GM12878 (cell line): Measurements from ENCODE around the gene MMD. TPM values are rescaled to one million over a fixed set of nuclear protein-coding genes. Genes with fewer than 3 reads are reported as not detected.

ENCODE experiments used
- ATAC-seq: fragments of 200-7000 bp; cut with Tn5 transposase; 3 replicates; pipeline ENCODE4 v1.9.1; 2020; ENCODE audit warnings: mild to moderate bottlenecking, moderate library complexity
- BruUV-seq: library from RNA; stranded (reverse); fragments of 400-500 nt; replicated peaks from 2 replicates; lab custom pipeline; 2021; lab: Mats Ljungman, UMichigan
- CTCF ChIA-PET: fragments of 300-600 bp; sonication (Branson Sonifier 250); formaldehyde crosslinking; extraction: SDS; loops from one replicate; lab custom pipeline; 2021; ENCODE audit warnings: inconsistent platforms; lab: Yijun Ruan, JAX
- POLR2A ChIA-PET: fragments of 350-600 bp; formaldehyde crosslinking; extraction: SDS; loops from one replicate; lab custom pipeline; 2021; ENCODE audit warnings: inconsistent platforms; lab: Charles Lee
- RAD21 ChIA-PET: fragments of 300-600 bp; sonication (Branson Sonifier 250); formaldehyde crosslinking; loops from one replicate; lab custom pipeline; 2023; ENCODE audit warnings: antibody characterized with exemption; ENCODE audit not compliant: unreplicated experiment; lab: Charles Lee
- SMC1A ChIA-PET: fragments of 300-600 bp; sonication (Branson Sonifier 250); formaldehyde crosslinking; loops from one replicate; lab custom pipeline; 2023; ENCODE audit not compliant: unreplicated experiment, uncharacterized antibody; lab: Charles Lee
- DNase-seq: peaks from one replicate; pipeline ENCODE4 v3.0.0-alpha.2; 2011; ENCODE audit warnings: low read depth, low spot score
- FAIRE-seq: peaks from 3 replicates; lab custom pipeline; 2011; peaks lifted over from hg19 to GRCh38; lab: Jason Lieb, UNC
- H2AFZ ChIP-seq: 2 replicates; pipeline ENCODE4 v1.6.0; 2011; ENCODE audit warnings: low read depth, low read length, control low read depth; ENCODE audit not compliant: control insufficient read depth
- H3K27ac ChIP-seq: 2 replicates; pipeline ENCODE4 v1.5.1; 2011; ENCODE audit warnings: control low read depth; ENCODE audit not compliant: control insufficient read depth, insufficient read depth
- H3K27me3 ChIP-seq, 2 experiments: replicated peaks in 1 of 2; 2 replicates each; pipeline versions ENCODE4 v1.6.0 to v1.6.1; 2011; ENCODE audit warnings: low read length in 1 of 2; ENCODE audit not compliant: control insufficient read depth in 2 of 2, insufficient read depth in 2 of 2
- H3K36me3 ChIP-seq, 2 experiments: 2 replicates each; pipeline ENCODE4 v1.5.1; 2011; ENCODE audit warnings: low read length in 1 of 2; ENCODE audit not compliant: control insufficient read depth in 2 of 2, insufficient read depth in 2 of 2
- H3K4me1 ChIP-seq: 2 replicates; pipeline ENCODE4 v1.6.1; 2011; ENCODE audit warnings: mild to moderate bottlenecking, low read length, moderate library complexity, mixed read lengths; ENCODE audit not compliant: control insufficient read depth, insufficient read depth
- H3K4me2 ChIP-seq: 2 replicates; pipeline ENCODE4 v1.6.0; 2011; ENCODE audit warnings: control low read depth; ENCODE audit not compliant: control insufficient read depth, insufficient read depth
- H3K4me3 ChIP-seq: fragments of 200-600 bp; sonication (generic); 2 replicates; pipeline ENCODE4 v1.5.1; 2016
- H3K79me2 ChIP-seq: 2 replicates; pipeline ENCODE4 v1.6.0; 2011; ENCODE audit warnings: low read length; ENCODE audit not compliant: control insufficient read depth, insufficient read depth
- H3K9ac ChIP-seq: 2 replicates; pipeline ENCODE4 v1.8.0; 2011; ENCODE audit warnings: low read length, control low read depth, mixed read lengths; ENCODE audit not compliant: control insufficient read depth, insufficient read depth
- H3K9me3 ChIP-seq: replicated peaks from 3 replicates; pipeline ENCODE4 v1.5.1; 2011; ENCODE audit warnings: mild to moderate bottlenecking, low read length; ENCODE audit not compliant: control insufficient read depth, insufficient read depth
- H4K20me1 ChIP-seq: 2 replicates; pipeline ENCODE4 v1.6.0; 2011; ENCODE audit not compliant: control insufficient read depth, insufficient read depth
- CHD4 ChIP-seq: fragments of 200-600 bp; sonication (generic); IDR thresholded peaks from 2 replicates; pipeline ENCODE4 v1.6.1; 2016; ENCODE audit warnings: mild to moderate bottlenecking
- DPF2 ChIP-seq: fragments of 450-650 bp; IDR thresholded peaks from 2 replicates; pipeline ENCODE4 v1.6.1; 2017; ENCODE audit warnings: mild to moderate bottlenecking
- EP300 ChIP-seq, 2 experiments: fragments of 150-350 bp in 1 of 2; IDR thresholded peaks; 2 replicates each; pipeline ENCODE4 v1.6.1; 2011 to 2012; ENCODE audit warnings: low read depth in 2 of 2, low read length in 2 of 2, borderline replicate concordance in 1 of 2, improper control_type of control experiment in 1 of 2, inconsistent platforms in 1 of 2; ENCODE audit not compliant: control insufficient read depth in 1 of 2
- MEF2B ChIP-seq: fragments of 450-650 bp; IDR thresholded peaks from 2 replicates; pipeline ENCODE4 v1.6.1; 2018; ENCODE audit warnings: mild to moderate bottlenecking, moderate library complexity; ENCODE audit not compliant: partially characterized antibody, poor library complexity, severe bottlenecking
- NFYA ChIP-seq: IDR thresholded peaks from 2 replicates; pipeline ENCODE4 v1.6.1; 2011; ENCODE audit warnings: low read depth, mild to moderate bottlenecking, low read length, improper control_type of control experiment, borderline replicate concordance
- SPI1 ChIP-seq: IDR thresholded peaks from 2 replicates; pipeline ENCODE4 v1.6.1; 2011; ENCODE audit warnings: low read depth, mild to moderate bottlenecking, low read length, moderate library complexity, borderline replicate concordance; ENCODE audit not compliant: insufficient read depth
- TCF3 ChIP-seq: IDR thresholded peaks from 2 replicates; pipeline ENCODE4 v1.6.1; 2012; ENCODE audit warnings: low read depth, mild to moderate bottlenecking, low read length, borderline replicate concordance; ENCODE audit not compliant: insufficient read depth
- ZNF384 ChIP-seq: IDR thresholded peaks from 2 replicates; pipeline ENCODE4 v1.6.1; 2012; ENCODE audit warnings: low read depth, mild to moderate bottlenecking, low read length, improper control_type of control experiment, borderline replicate concordance
- ZSCAN29 ChIP-seq: fragments of 450-650 bp; IDR thresholded peaks from 2 replicates; pipeline ENCODE4 v1.6.1; 2017; ENCODE audit warnings: mild to moderate bottlenecking, moderate library complexity
- WGBS: methylation state at CpG from one replicate; pipeline ENCODE4 v1.1.6; 2016; ENCODE audit warnings: low lambda C conversion rate; ENCODE audit not compliant: insufficient replicate concordance, insufficient coverage; ENCODE audit errors: missing lambda C conversion rate; 5-methylcytosine and 5-hydroxymethylcytosine counted together
- in situ Hi-C: fragments of 300-500 bp; cut with MboI; formaldehyde crosslinking; loops from 9 replicates; pipeline ENCODE4 v1.14.3; 2018; ENCODE audit warnings: mixed read lengths
- intact Hi-C: fragments of 100-400 bp; cut with micrococcal nuclease; formaldehyde crosslinking; loops from one replicate; pipeline ENCODE4 v1.14.2; 2022; ENCODE audit not compliant: unreplicated experiment
- polyA plus RNA-seq, 11 experiments: library from polyadenylated mRNA; depleted of rRNA in 4 of 11; unstranded in 6 of 11; stranded (reverse) in 5 of 11; fragments of >200 nt; fragmentation: Nextera tagmentation in 4 of 11; fragmentation: Illumina TruSeq in 1 of 11; extraction: Ambion mirVana in 4 of 11; extraction: Trizol in 1 of 11; gene quantifications; 1 replicate in 1 of 11; 2 replicates in 10 of 11; pipeline versions ENCODE4 v1.2.1 to v1.2.3, GENCODE V29; 2011 to 2016; ENCODE audit warnings: inconsistent platforms in 2 of 11, missing spikeins in 2 of 11, low read depth in 1 of 11
- total RNA-seq, 4 experiments: library from RNA; depleted of rRNA in 3 of 4; stranded (reverse); fragments of >200 nt in 3 of 4; fragmentation: Illumina TruSeq in 1 of 4; extraction: Trizol in 1 of 4; gene quantifications; 2 replicates each; pipeline versions ENCODE4 v1.2.1 to v1.2.3, GENCODE V29; 2013 to 2021
- TF ChIP-seq, protein P1 (sequence below): fragments of 450-650 bp; IDR thresholded peaks from 2 replicates; pipeline ENCODE4 v1.6.1; 2017; ENCODE audit warnings: mild to moderate bottlenecking, moderate library complexity
- TF ChIP-seq, protein P2 (sequence below): fragments of 450-650 bp; IDR thresholded peaks from 2 replicates; pipeline ENCODE4 v1.6.1; 2017; ENCODE audit warnings: borderline replicate concordance
- TF ChIP-seq, protein P3 (sequence below): fragments of 450-650 bp; IDR thresholded peaks from 2 replicates; pipeline ENCODE4 v1.6.1; 2018; ENCODE audit warnings: borderline replicate concordance, mild to moderate bottlenecking; ENCODE audit not compliant: partially characterized antibody

MMD gene
- total and polyA plus RNA-seq, 10 of the 15 experiments (the other 5 are each of a cell fraction or from before 2014, with no cell fraction given), result 8.0 to 46.7 (median 22.3) TPM

DNA sequence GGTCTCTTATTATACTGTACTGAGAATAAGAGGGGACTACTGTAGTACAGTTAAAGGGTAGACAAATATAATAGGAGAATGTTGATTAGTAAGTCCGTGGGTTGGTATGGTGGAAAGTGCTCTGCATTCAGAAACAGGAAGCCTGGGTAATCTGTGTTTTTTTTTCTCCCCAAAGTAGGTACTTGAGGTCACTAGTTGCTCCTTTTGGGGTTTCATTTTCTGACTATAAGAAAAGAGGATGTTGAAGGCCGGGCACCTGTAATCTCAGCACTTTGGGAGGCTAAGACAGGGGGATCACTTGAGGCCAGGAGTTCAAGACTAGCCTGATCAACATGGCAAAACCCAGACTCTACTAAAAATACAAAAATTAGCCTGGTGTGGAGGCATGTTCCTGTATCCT lies 42.0 kb upstream of the MMD start:
- H3K4me3 ChIP-seq, result no peak overlapping the region
- ChIA-PET SMC1A (interaction anchor here (1.0 to 4.8 kb wide), 5 partner anchors 22 to 47 kb away, joined by 3 to 46 read pairs (median 4); no protein-coding TSS in a partner anchor), POLR2A (interaction anchor here (0.6 to 1.2 kb wide), 3 partner anchors 18 to 47 kb away, joined by 3 to 6 read pairs (median 4); no protein-coding TSS in a partner anchor), RAD21 (interaction anchor here (2.5 kb wide), 1 partner anchor 27 kb away, joined by 8 read pairs; no protein-coding TSS in a partner anchor), CTCF (interaction anchor here (0.9 to 1.0 kb wide), 2 partner anchors 46 to 51 kb away, joined by 3 to 4 read pairs; no protein-coding TSS in a partner anchor)
- H3K27me3 ChIP-seq, result no peaks in the 10 kb centered on the region
- no peaks in the 10 kb centered on the region for H3K36me3 ChIP-seq
- 0 out of 2 replicates have a peak overlapping the region, but pooled peaks have one; percentile 13 for H3K4me2 ChIP-seq
- ATAC-seq (peak; percentile 72), FAIRE-seq (no peak), DNase-seq (peak; percentile 66)
- intact Hi-C loops, result loop anchor here (2.0 kb wide), 1 partner anchor 27 kb away; no protein-coding TSS in a partner anchor
- in situ Hi-C loops, result no loop called here
- H3K9me3 ChIP-seq, result no peaks in the 10 kb centered on the region; the same call in 2 of the 3 replicates
- no peak overlapping the region for H3K9ac ChIP-seq
- no peaks in the 10 kb centered on the region for H4K20me1 ChIP-seq
- no peak overlapping the region for H2AFZ ChIP-seq
- peak overlapping the region; percentile 27; the same call in 1 of the 2 replicates for H3K27ac ChIP-seq
- no peaks in the 10 kb centered on the region for H3K79me2 ChIP-seq
- BruUV-seq, result no TSS peak
- peaks cover 25% of the 10 kb centered on the region for H3K4me1 ChIP-seq
- WGBS, result 0% methylated on average over 2 of the region's 2 CpGs
- no peak for TF ChIP-seq EP300 (IDR thresholded peaks at IDR 0.05; ENCODE audit: borderline replicate concordance in 1 of 2, control insufficient read depth in 1 of 2, low read depth in 2 of 2, low read length in 2 of 2)
- no peak; the same call in 1 of the 2 replicates for TF ChIP-seq CHD4
- peak; percentile 20 for TF ChIP-seq MEF2B
- no peak for TF ChIP-seq NFYA
- no peak for TF ChIP-seq ZSCAN29
- TF ChIP-seq, protein P1, sequence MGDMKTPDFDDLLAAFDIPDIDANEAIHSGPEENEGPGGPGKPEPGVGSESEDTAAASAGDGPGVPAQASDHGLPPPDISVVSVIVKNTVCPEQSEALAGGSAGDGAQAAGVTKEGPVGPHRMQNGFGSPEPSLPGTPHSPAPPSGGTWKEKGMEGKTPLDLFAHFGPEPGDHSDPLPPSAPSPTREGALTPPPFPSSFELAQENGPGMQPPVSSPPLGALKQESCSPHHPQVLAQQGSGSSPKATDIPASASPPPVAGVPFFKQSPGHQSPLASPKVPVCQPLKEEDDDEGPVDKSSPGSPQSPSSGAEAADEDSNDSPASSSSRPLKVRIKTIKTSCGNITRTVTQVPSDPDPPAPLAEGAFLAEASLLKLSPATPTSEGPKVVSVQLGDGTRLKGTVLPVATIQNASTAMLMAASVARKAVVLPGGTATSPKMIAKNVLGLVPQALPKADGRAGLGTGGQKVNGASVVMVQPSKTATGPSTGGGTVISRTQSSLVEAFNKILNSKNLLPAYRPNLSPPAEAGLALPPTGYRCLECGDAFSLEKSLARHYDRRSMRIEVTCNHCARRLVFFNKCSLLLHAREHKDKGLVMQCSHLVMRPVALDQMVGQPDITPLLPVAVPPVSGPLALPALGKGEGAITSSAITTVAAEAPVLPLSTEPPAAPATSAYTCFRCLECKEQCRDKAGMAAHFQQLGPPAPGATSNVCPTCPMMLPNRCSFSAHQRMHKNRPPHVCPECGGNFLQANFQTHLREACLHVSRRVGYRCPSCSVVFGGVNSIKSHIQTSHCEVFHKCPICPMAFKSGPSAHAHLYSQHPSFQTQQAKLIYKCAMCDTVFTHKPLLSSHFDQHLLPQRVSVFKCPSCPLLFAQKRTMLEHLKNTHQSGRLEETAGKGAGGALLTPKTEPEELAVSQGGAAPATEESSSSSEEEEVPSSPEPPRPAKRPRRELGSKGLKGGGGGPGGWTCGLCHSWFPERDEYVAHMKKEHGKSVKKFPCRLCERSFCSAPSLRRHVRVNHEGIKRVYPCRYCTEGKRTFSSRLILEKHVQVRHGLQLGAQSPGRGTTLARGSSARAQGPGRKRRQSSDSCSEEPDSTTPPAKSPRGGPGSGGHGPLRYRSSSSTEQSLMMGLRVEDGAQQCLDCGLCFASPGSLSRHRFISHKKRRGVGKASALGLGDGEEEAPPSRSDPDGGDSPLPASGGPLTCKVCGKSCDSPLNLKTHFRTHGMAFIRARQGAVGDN, result 0 out of 2 replicates have a peak, but pooled peaks have one; percentile 42
- peak; percentile 19; the same call in 1 of the 2 replicates for TF ChIP-seq ZNF384
- peak; percentile 56; the same call in 1 of the 2 replicates for TF ChIP-seq SPI1
- TF ChIP-seq TCF3, result no peak
- TF ChIP-seq, protein P2, sequence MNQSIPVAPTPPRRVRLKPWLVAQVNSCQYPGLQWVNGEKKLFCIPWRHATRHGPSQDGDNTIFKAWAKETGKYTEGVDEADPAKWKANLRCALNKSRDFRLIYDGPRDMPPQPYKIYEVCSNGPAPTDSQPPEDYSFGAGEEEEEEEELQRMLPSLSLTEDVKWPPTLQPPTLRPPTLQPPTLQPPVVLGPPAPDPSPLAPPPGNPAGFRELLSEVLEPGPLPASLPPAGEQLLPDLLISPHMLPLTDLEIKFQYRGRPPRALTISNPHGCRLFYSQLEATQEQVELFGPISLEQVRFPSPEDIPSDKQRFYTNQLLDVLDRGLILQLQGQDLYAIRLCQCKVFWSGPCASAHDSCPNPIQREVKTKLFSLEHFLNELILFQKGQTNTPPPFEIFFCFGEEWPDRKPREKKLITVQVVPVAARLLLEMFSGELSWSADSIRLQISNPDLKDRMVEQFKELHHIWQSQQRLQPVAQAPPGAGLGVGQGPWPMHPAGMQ, result no peak
- TF ChIP-seq, protein P3, sequence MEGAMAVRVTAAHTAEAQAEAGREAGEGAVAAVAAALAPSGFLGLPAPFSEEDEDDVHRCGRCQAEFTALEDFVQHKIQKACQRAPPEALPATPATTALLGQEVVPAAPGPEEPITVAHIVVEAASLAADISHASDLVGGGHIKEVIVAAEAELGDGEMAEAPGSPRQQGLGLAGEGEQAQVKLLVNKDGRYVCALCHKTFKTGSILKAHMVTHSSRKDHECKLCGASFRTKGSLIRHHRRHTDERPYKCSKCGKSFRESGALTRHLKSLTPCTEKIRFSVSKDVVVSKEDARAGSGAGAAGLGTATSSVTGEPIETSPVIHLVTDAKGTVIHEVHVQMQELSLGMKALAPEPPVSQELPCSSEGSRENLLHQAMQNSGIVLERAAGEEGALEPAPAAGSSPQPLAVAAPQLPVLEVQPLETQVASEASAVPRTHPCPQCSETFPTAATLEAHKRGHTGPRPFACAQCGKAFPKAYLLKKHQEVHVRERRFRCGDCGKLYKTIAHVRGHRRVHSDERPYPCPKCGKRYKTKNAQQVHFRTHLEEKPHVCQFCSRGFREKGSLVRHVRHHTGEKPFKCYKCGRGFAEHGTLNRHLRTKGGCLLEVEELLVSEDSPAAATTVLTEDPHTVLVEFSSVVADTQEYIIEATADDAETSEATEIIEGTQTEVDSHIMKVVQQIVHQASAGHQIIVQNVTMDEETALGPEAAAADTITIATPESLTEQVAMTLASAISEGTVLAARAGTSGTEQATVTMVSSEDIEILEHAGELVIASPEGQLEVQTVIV, result no peak
- no peak for TF ChIP-seq DPF2
